Activated T-helper 2 cell treated with anti-CD3 and anti-CD28 coated beads, Interferon-gamma antibody, Interleukin-2, Interleukin-4, amounts not matched to agents 10 μg/mL and 5 μg/mL and 100 μg/mL, durations not matched to agents 14 hours and 24 hours and 36 hours (primary cell): Measurements from ENCODE around the gene GHRH. TPM values are rescaled to one million over a fixed set of nuclear protein-coding genes. Genes with fewer than 3 reads are reported as not detected.

Experiments used
- DNase-seq: peaks from one replicate; pipeline ENCODE4 v3.0.0; 2021; ENCODE audit warnings: low spot score
- H3K27ac Mint-ChIP-seq: one replicate; pipeline ENCODE4 v1.8.0; 2021; ENCODE audit warnings: mixed read lengths
- H3K27me3 Mint-ChIP-seq: one replicate; pipeline ENCODE4 v1.8.0; 2021; ENCODE audit warnings: low read depth, mixed read lengths
- H3K36me3 Mint-ChIP-seq: one replicate; pipeline ENCODE4 v1.8.0; 2021; ENCODE audit warnings: low read depth, mixed read lengths
- H3K4me1 Mint-ChIP-seq: one replicate; pipeline ENCODE4 v1.8.0; 2021; ENCODE audit warnings: low read depth, mixed read lengths
- H3K4me3 Mint-ChIP-seq: one replicate; pipeline ENCODE4 v1.8.0; 2021; ENCODE audit warnings: low read depth, mild to moderate bottlenecking, moderate library complexity, mixed read lengths
- H3K9me3 Mint-ChIP-seq: one replicate; pipeline ENCODE4 v1.8.0; 2021; ENCODE audit warnings: mixed read lengths
- intact Hi-C: fragments of 100-400 bp; cut with micrococcal nuclease; formaldehyde crosslinking; loops from one replicate; pipeline ENCODE4 v1.15.1; 2023
- total RNA-seq: library from RNA; stranded (reverse); gene quantifications from 2 replicates; pipeline ENCODE4 v1.2.3, GENCODE V29; 2022

GHRH gene
- total RNA-seq, 1 donor from 2014 or later: not detected

DNA sequence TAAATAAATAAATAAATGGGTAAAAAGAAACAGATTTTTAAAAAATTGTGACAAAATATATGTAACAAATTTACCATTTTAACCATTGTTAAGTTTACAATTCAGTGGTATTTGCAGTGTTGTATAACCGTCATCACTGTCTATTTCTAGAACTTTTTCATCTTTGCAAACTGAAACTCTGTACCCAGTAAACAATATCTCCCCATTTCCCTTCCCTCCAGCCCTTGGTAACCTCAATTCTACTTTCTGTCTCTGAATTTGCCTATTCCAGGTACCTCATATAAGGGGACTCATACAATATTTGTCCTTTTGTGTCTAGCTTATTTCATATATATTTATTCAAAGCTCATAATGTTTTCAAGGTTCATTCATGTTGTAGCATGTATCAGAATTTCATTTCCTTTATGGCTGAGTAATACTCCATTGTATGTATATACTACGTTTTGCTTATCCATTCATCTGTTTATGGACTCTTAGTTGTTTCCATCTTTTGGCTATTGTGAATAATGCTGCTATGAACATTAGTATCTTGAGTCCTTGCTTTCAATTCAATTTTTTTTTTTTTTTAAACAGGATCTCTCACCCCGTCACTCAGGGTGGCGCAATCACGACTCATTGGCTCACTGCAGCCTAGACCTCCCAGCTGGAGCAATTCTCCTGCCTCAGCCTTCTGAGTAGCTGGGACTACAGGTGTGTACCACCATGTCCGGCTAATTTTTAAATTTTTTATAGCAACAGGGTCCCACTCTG lies 36.8 kb upstream of the GHRH start:
- intact Hi-C loops: no loop called here
- peak overlapping the region; percentile 4 for H3K27ac Mint-ChIP-seq
- no peaks in the 10 kb centered on the region for H3K27me3 Mint-ChIP-seq
- no peaks in the 10 kb centered on the region for H3K9me3 Mint-ChIP-seq
- H3K36me3 Mint-ChIP-seq: peaks cover 50% of the 10 kb centered on the region
- no peak for DNase-seq
- H3K4me3 Mint-ChIP-seq: no peak overlapping the region
- H3K4me1 Mint-ChIP-seq: peaks cover 40% of the 10 kb centered on the region

GRCh38 chr20:37297066-37297736 lies 35.6 kb upstream of the GHRH start:
- Mint-ChIP-seq H3K27ac (no peak overlapping the region), H3K4me3 (no peak overlapping the region), H3K4me1 (peaks cover 43% of the 10 kb centered on the region), H3K36me3 (peaks cover 54% of the 10 kb centered on the region), H3K9me3 (no peaks in the 10 kb centered on the region), H3K27me3 (no peaks in the 10 kb centered on the region)
- intact Hi-C loops: no loop called here
- no peak for DNase-seq

DNA sequence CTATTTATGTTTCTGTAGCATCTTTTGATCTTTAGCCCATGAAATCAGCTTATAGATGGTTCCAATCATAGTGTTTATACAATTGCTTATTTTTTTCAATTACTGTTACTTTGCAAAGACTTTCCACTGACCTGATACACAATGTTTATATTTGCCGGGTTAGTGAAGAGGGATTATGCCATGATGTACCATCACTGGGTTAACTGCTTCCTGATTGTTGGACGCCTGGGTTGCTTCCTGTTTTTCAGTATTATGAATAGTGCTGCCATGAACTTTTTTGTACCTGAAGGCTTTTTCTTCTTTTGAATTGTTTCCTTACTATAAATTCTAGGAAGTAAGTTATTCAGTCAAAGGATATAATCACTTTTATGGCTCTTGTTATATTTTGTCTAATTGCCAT lies 34.8 kb upstream of the GHRH start:
- intact Hi-C loops: no loop called here
- peaks cover 47% of the 10 kb centered on the region for H3K4me1 Mint-ChIP-seq
- H3K36me3 Mint-ChIP-seq: peaks cover 53% of the 10 kb centered on the region
- no peak for DNase-seq
- H3K9me3 Mint-ChIP-seq: no peaks in the 10 kb centered on the region
- no peak overlapping the region for H3K4me3 Mint-ChIP-seq
- no peaks in the 10 kb centered on the region for H3K27me3 Mint-ChIP-seq
- no peak overlapping the region for H3K27ac Mint-ChIP-seq

- intact Hi-C loops: no loop called here
- Mint-ChIP-seq H3K36me3 (peaks cover 52% of the 10 kb centered on the region), H3K27me3 (no peaks in the 10 kb centered on the region)
Observed at GRCh38 chr20:37295595-37295994, 34.0 kb upstream of the GHRH start.

GRCh38 chr20:37295001-37295400 lies 33.4 kb upstream of the GHRH start:
- DNase-seq: no peak
- Mint-ChIP-seq H3K36me3 (peaks cover 46% of the 10 kb centered on the region), H3K4me3 (no peak overlapping the region), H3K27me3 (no peaks in the 10 kb centered on the region), H3K27ac (peak overlapping the region; percentile 14), H3K4me1 (peaks cover 49% of the 10 kb centered on the region), H3K9me3 (no peaks in the 10 kb centered on the region)
- intact Hi-C loops: no loop called here

More at GRCh38 chr20:37295595-37295994, 34.0 kb upstream of the GHRH start:
- no peak overlapping the region for H3K4me3 Mint-ChIP-seq
- DNase-seq: no peak
- peaks cover 51% of the 10 kb centered on the region for H3K4me1 Mint-ChIP-seq
- no peak overlapping the region for H3K27ac Mint-ChIP-seq
- H3K9me3 Mint-ChIP-seq: no peaks in the 10 kb centered on the region

GRCh38 chr20:37294262-37294981 lies 32.8 kb upstream of the GHRH start:
- DNase-seq: no peak
- H3K36me3 Mint-ChIP-seq: peaks cover 43% of the 10 kb centered on the region
- H3K4me3 Mint-ChIP-seq: no peak overlapping the region
- no peaks in the 10 kb centered on the region for H3K9me3 Mint-ChIP-seq
- no peaks in the 10 kb centered on the region for H3K27me3 Mint-ChIP-seq
- intact Hi-C loops: no loop called here
- no peak overlapping the region for H3K27ac Mint-ChIP-seq
- H3K4me1 Mint-ChIP-seq: peaks cover 49% of the 10 kb centered on the region

- Mint-ChIP-seq H3K27ac (no peak overlapping the region), H3K4me3 (no peak overlapping the region), H3K36me3 (peaks cover 39% of the 10 kb centered on the region), H3K27me3 (no peaks in the 10 kb centered on the region), H3K4me1 (peaks cover 51% of the 10 kb centered on the region), H3K9me3 (no peaks in the 10 kb centered on the region)
- DNase-seq: no peak
- intact Hi-C loops: no loop called here
Observed at GRCh38 chr20:37293301-37293943, 31.8 kb upstream of the GHRH start.

GRCh38 chr20:37291724-37292126 lies 30.1 kb upstream of the GHRH start:
- Mint-ChIP-seq H3K4me1 (peaks cover 43% of the 10 kb centered on the region), H3K27me3 (peaks cover 6% of the 10 kb centered on the region), H3K36me3 (peaks cover 34% of the 10 kb centered on the region), H3K27ac (no peak overlapping the region), H3K4me3 (peak overlapping the region; percentile 57), H3K9me3 (no peaks in the 10 kb centered on the region)
- intact Hi-C loops: no loop called here
- no peak for DNase-seq

DNA sequence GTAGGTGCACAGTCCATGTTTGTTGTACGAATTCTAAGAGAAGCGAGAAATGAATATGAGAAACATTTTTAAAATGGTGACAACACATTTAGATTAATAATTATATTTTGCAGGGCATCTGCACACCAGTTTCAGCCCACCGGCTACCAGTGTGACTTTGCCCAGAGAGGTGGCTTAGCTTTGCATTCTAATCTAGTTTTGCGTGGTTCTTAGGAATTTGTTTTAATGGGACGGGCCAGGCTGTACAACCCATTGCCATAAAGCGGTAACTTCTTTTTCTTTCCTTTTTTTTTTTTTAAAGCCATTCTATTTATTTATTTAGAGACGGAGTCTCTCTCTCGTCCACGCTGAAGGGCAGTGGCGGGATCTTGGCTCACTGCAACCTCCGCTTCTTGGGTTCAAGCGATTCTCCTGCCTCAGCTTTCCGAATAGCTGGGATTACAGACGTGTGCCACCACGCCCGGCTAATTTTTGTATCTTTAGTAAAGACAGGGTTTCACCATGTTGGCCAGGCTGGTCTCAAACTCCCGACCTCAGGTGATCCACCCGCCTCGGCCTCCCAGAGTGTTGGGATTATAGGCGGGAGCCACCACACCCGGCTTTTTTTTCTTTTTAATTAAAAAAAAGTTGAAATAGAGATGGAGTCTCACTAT lies 28.7 kb upstream of the GHRH start:
- Mint-ChIP-seq H3K9me3 (no peaks in the 10 kb centered on the region), H3K4me1 (peaks cover 35% of the 10 kb centered on the region), H3K36me3 (peaks cover 33% of the 10 kb centered on the region), H3K4me3 (peak overlapping the region; percentile 88), H3K27me3 (peaks cover 9% of the 10 kb centered on the region), H3K27ac (peak overlapping the region; percentile 94)
- no peak for DNase-seq
- intact Hi-C loops: no loop called here

DNA sequence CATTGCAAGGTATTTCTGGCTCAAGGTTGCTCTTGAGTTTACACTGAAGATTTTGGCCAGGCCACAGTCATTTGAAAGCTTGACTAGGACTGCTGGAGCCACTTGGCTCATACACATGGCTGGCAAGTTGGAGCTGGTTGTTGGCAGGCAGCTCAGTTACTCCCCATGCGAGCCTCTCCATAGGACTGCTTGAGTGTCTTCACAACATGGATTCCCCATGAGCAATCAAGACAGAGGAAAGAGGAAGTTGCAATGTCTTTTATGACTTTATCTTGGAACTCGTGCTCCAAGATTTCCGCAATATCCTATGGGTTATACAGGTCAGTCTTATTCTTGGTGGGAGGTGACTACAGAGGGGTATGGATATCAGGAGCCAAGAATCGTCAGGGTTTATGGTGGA lies 26.5 kb upstream of the GHRH start:
- intact Hi-C loops: loop anchor here (5.0 kb wide), 1 partner anchor 94 kb away; no protein-coding TSS in a partner anchor
- Mint-ChIP-seq H3K4me3 (peak overlapping the region; percentile 53), H3K27ac (peak overlapping the region; percentile 51), H3K9me3 (no peaks in the 10 kb centered on the region), H3K27me3 (peaks cover 9% of the 10 kb centered on the region), H3K4me1 (peaks cover 15% of the 10 kb centered on the region), H3K36me3 (peaks cover 19% of the 10 kb centered on the region)
- DNase-seq: no peak

DNA sequence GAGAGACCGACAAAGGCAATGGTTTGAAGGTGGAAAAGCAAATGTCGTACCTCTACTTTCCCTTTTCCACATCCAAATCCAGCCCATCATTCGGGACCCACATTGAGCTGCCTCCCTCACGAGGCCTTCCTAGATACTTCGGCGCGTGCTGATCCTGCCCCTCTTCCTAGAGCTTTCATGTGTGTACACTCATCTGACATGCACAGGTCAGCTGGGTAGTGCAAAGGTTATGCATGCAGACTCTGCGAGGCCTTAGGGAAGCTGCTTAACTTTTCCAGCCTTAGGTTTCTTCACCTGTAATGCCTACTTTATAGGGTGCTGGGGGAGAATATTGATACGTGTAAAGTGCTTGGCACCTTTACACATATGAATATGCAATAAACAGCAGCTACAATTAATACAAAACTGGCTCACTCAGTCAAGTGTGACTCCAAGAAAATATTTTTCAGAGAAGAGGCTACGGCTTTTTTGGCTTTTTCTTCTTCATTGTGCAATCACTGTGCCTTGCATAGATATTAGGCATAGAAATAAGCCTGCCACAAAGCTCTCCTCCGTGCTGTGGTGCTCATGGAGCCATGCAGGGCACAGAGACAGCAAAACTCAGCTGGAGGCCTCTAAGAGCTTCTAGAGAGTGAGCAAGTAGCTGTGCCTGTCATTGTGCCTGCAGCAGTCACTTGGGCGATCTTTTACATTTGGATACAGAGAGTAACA lies 24.2 kb upstream of the GHRH start:
- intact Hi-C loops: loop anchor here (5.0 kb wide), 1 partner anchor 96 kb away; no protein-coding TSS in a partner anchor
- Mint-ChIP-seq H3K27me3 (peaks cover 9% of the 10 kb centered on the region), H3K9me3 (no peaks in the 10 kb centered on the region), H3K36me3 (peaks cover 3% of the 10 kb centered on the region), H3K4me3 (no peak overlapping the region), H3K4me1 (peaks cover 4% of the 10 kb centered on the region), H3K27ac (no peak overlapping the region)
- no peak for DNase-seq
